GM12891 (cell line): Measurements from ENCODE around the gene LY6G6F.

ENCODE experiments used
- DNase-seq: peaks from one replicate; pipeline ENCODE4 v3.0.0; 2011; ENCODE audit warnings: low spot score; ENCODE audit not compliant: insufficient read length
- FAIRE-seq: peaks from 2 replicates; lab custom pipeline; 2011; peaks lifted over from hg19 to GRCh38; lab: Jason Lieb, UNC
- PAX5 ChIP-seq: IDR thresholded peaks from 2 replicates; pipeline ENCODE4 v1.6.1; 2011; ENCODE audit warnings: low read length, moderate library complexity, mild to moderate bottlenecking; ENCODE audit not compliant: insufficient read depth, severe bottlenecking
- POLR2A ChIP-seq: IDR thresholded peaks from 2 replicates; pipeline ENCODE4 v1.6.1; 2011; ENCODE audit warnings: low read depth, low read length, control low read depth
- POLR2AphosphoS5 ChIP-seq: IDR thresholded peaks from 2 replicates; pipeline ENCODE4 v1.6.1; 2011; ENCODE audit warnings: low read depth, low read length, control low read depth
- POU2F2 ChIP-seq: IDR thresholded peaks from 2 replicates; pipeline ENCODE4 v1.6.1; 2011; ENCODE audit warnings: low read depth, mild to moderate bottlenecking, control low read depth, low read length, moderate library complexity
- SPI1 ChIP-seq: IDR thresholded peaks from 2 replicates; pipeline ENCODE4 v1.6.1; 2011; ENCODE audit warnings: low read depth, low read length, control low read depth
- TAF1 ChIP-seq: IDR thresholded peaks from 2 replicates; pipeline ENCODE4 v1.6.1; 2011; ENCODE audit warnings: low read depth, low read length, control low read depth

Gene LY6G6F

DNA sequence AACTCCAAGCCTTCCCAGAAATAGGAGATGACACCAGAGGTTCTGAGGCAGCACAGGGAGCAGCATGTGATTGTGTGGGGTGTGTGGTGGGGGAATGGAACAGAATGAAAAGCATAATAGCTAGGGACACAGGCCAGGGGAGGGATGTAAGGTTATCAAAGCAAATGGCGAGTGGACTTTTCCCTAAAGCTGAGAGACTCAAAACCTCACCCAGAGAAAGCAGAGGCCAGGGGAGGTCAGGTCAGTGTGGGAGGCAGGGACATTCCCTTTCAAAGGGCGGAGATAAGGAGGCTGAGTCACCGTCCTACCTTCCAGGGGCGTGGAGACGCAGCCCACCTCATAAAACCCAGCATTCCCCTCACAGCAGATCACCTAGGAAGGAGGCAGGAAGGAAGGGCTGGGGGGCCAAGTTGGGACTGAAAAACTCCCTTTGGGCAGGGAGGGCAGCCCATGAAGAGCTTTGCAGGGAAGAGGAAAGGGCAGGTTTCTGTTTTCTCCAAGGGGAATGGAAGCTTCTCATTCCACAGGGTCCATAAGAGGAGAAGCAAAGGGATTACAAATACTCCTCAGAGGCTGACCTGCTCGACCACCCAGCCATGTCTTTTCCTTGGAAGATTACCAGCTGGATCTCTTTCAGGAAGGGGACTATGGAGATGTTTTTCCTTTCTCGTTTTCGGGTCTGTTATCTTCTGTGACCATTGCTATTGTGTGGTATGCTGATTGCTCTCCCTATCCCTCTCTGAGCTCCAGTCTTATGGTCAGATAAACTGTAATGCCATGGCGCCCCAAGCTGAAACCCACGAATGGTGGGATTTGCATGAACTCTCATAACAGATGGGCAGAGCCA, 16.2 kb upstream of the LY6G6F start:
- no peak for TF ChIP-seq POU2F2
- no peak for TF ChIP-seq POLR2AphosphoS5
- TF ChIP-seq TAF1: no peak
- no peak for TF ChIP-seq POLR2A
- TF ChIP-seq PAX5: no peak
- TF ChIP-seq SPI1: no peak
- DNase-seq: no peak
- no peak for FAIRE-seq

DNA sequence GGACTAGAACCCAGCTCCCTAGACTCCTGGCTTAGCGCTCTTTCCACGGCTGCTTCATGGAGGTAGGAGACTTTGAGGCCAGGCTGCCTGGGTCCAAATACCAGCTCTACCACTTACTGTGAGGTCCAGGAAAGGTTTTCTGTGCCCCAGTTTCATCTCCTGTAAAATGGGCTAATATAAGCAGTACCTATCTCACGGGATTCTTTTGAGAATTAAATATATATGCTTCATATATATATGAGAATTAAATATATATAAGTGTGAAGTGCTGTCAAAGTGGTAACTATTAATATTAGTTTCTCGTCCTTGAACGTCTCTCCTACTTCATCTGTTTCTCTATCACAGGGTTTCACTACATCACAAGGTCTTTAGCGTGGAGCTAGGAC, 15.6 kb upstream of the LY6G6F start:
- FAIRE-seq (no peak), DNase-seq (no peak)
- TF ChIP-seq POU2F2 (no peak), PAX5 (no peak), TAF1 (no peak), POLR2AphosphoS5 (no peak), POLR2A (no peak), SPI1 (no peak)

DNA sequence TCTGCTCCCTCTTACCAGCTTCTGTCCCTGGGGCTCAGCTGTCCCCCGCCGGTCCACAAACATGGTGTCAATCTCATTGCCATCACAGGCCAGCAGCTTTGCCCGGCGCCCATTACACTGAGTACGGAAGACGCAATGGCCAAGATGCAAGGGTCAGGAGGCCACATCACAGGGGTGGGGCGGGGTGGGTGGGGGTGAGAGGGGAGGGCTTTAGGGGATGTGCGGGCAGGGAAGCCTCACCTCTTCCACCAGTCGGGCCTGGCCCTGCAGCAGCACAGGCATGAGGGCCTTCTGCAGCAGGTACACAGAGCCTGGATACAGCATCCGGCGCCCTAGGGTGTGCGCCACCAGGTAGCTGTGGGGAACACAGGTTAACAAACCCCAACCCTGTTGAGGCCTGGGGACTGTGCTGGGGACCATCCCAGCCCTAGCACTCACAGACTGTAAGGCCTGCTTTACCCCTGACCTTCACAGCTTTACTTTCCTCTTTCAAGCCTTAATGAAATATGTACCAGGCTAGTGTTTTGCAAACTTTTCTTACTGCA, 15.0 kb upstream of the LY6G6F start:
- DNase-seq: no peak
- TF ChIP-seq PAX5 (no peak), POU2F2 (no peak), POLR2AphosphoS5 (no peak), POLR2A (no peak), SPI1 (no peak), TAF1 (no peak)
- no peak for FAIRE-seq

DNA sequence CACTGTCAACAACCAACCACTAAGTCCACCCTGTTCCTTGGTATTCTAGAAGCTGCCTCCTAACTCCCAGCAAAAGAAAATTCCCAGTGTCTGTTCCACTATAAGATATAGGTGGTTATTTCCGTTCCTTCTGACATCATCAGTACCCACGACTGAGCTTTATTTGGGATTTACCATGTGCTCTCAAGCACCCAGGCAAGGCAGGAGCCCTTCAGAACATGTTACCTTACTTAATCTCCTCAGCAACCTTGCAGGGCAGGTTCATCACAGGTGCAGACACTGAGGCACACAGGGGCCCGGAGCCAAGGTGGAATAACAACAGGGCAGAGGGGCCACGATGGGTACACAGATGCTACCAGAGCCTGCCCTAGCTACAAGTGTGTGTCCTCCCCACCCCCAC, 14.3 kb upstream of the LY6G6F start:
- no peak for TF ChIP-seq PAX5
- DNase-seq (no peak), FAIRE-seq (no peak)

DNA sequence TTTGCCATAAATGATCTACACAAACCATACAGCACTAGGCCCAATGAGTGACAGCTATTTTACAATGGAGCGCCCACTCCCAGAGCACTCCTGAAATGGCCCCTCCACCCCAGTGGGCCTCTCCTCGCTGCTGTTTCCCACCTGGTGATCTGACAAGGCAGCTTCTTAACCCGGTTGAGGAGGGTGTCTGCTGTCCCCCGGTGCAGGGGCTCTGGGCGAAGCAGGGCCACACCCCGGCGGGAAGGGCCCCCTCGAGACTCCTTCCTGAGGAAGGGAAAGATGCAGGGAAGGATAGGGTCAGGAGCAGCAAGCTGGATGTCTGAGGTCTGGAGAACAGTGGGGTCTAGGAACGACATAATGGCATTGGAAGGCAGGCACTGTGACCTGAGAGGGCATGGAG, 13.8 kb upstream of the LY6G6F start:
- TF ChIP-seq POLR2A (no peak), PAX5 (no peak), TAF1 (no peak), POLR2AphosphoS5 (no peak), SPI1 (no peak), POU2F2 (no peak)
- DNase-seq: no peak
- no peak for FAIRE-seq

DNA sequence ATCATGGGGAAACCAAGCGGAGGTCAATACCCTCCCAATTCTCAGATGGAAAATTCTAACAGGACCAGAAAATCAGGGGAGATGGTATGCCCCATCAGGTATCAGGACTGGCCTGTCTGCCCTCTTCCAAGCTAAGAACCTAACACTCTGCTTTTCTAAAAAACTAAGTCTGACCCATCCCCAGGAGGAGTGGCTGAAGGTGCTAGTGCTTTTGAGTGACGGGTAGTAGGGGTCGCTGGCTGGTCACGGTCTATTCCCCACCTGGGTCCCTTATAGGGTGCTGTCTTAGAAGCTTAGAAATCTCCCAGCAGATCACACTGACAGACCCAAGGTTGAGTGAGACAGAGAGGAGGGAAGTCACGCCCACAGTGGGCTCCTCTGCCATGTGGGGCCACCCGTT, 13.1 kb upstream of the LY6G6F start:
- no peak for DNase-seq
- no peak for TF ChIP-seq POLR2AphosphoS5
- TF ChIP-seq PAX5: no peak
- TF ChIP-seq POU2F2: no peak
- TF ChIP-seq SPI1: no peak
- TF ChIP-seq POLR2A: no peak
- no peak for TF ChIP-seq TAF1
- FAIRE-seq: no peak

DNA sequence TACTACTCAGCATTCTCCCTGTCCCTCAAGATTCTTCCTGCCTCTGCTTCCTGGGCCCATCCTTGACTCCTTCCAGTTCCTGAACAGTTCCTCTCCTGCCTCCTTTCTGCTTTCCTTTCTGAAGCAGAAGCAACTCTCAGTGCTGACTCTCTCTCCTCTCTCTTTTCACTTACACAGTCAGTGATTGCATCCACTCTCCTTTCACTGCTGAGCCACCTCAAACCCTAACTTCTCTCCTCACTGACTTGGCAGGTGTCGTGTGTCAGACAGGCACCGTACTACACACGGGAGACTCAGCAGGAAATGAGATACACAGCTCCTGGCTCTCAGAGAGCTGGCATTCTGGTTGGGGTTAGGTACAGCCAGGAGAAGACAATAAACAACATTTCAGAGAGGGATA, 9.1 kb upstream of the LY6G6F start:
- DNase-seq (no peak), FAIRE-seq (no peak)
- no peak for TF ChIP-seq TAF1
- TF ChIP-seq PAX5: no peak
- TF ChIP-seq POLR2AphosphoS5: no peak
- no peak for TF ChIP-seq POU2F2
- TF ChIP-seq SPI1: no peak

DNA sequence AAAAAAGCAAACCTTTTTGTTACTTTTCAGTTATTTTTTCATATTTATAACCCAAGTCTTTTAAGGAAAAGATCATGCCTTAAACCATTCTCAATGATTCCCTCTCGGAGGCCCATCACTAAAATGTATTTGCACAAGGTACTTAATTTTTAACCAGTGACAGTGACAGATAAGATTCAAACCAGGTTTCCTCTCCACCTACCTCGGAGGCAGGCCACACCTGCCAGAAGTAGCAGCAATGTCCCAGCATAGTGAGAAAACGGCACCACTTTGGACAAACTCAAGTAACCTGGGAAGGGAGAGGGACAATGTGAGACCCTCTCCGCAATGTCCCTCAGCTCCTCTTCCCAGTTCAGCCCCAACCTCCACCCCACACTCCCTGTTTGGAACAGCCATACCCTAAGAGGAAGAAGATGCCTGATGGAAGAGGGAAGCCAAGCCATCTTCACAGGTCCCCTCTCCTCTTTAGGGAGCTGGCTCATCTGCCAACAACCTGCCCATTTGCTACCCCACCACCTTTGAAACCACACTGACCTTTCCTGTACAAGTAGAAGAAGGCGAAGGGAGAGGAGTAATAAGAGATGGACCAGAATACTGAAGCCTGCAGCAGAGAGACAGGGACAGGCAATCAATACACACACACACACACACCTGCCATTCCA, 5.8 kb upstream of the LY6G6F start:
- DNase-seq: no peak
- FAIRE-seq: no peak
- TF ChIP-seq POLR2AphosphoS5 (no peak), SPI1 (no peak), PAX5 (no peak), POU2F2 (no peak), POLR2A (no peak), TAF1 (no peak)

DNA sequence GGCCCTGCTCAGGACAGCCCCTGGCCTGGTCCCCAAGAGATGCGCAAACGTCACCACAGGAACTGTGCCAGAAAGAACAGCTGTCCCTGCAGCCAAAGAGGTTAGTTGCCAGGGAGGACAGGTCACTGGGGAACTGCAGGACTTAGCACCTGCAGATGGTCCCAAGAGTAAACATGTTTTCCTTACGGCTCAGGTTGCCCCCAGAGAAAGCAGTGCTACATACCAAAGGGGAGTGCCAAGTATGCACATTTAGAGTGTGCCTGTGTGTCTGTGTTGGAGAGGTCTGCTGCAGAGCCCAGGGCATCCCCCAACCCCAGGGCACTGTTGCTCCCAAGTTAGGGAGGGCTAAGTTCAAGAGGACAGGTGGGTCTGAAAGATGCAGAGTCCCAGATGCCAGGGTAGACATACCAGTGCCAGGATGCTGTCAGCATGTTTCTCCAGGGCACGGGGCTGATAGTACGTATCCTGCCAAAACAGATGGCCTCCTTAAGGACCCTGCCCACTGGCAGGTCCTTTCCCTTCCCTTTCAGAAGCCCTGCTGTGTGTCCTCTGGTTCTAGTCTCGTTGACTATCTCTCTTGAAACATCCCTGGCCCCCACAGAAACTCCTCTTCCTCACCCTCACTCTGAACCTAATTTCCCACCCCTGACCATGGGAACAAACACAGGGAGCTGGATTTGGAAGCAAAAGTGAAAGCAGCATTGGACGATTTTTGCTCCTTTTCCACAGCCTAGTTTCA, 4.8 kb upstream of the LY6G6F start:
- DNase-seq: no peak
- TF ChIP-seq TAF1: no peak
- no peak for TF ChIP-seq POLR2AphosphoS5
- no peak for TF ChIP-seq PAX5
- no peak for TF ChIP-seq POU2F2
- TF ChIP-seq SPI1: no peak
- TF ChIP-seq POLR2A: no peak
- FAIRE-seq: peak; percentile 28
